H1 (cell line): ENCODE data around the gene NDNF.

Experiments used
- ATF3 ChIP-seq: IDR thresholded peaks from 2 replicates; pipeline ENCODE4 v1.6.1; 2011; ENCODE audit warnings: low read depth, mild to moderate bottlenecking, low read length; ENCODE audit not compliant: insufficient read depth
- CHD1 ChIP-seq: IDR thresholded peaks from 2 replicates; pipeline ENCODE4 v1.6.1; 2012; ENCODE audit warnings: low read depth, low read length, improper control_type of control experiment
- CREB1 ChIP-seq: IDR thresholded peaks from 2 replicates; pipeline ENCODE4 v1.6.1; 2012; ENCODE audit warnings: inconsistent platforms
- CTCF ChIP-seq, 3 experiments: IDR thresholded peaks; 1 replicate in 2 of 3; 2 replicates in 1 of 3; pipeline versions ENCODE4 v1.5.1 to v1.6.1; 2011; ENCODE audit warnings: low read length in 3 of 3, mild to moderate bottlenecking in 3 of 3, inconsistent platforms in 2 of 3, low read depth in 1 of 3, moderate library complexity in 1 of 3; ENCODE audit not compliant: insufficient read depth in 1 of 3; ENCODE audit errors: control extremely low read depth in 1 of 3
- EP300 ChIP-seq, 2 experiments: IDR thresholded peaks; 1 replicate in 1 of 2; 2 replicates in 1 of 2; pipeline ENCODE4 v1.6.1; 2011 to 2012; ENCODE audit warnings: low read depth in 2 of 2, low read length in 2 of 2, mild to moderate bottlenecking in 2 of 2, borderline replicate concordance in 1 of 2, inconsistent platforms in 1 of 2, moderate library complexity in 1 of 2
- EZH2 ChIP-seq: fragments of 200-600 bp; sonication (generic); IDR thresholded peaks from 2 replicates; pipeline ENCODE4 v1.7.1; 2012; ENCODE audit warnings: low read depth, mild to moderate bottlenecking, moderate library complexity, low read length, inconsistent platforms; ENCODE audit not compliant: severe bottlenecking
- POLR2A ChIP-seq, 2 experiments: IDR thresholded peaks; 1 replicate in 1 of 2; 2 replicates in 1 of 2; pipeline ENCODE4 v1.6.1; 2011; ENCODE audit warnings: low read depth in 2 of 2, low read length in 2 of 2, mild to moderate bottlenecking in 2 of 2; ENCODE audit errors: control extremely low read depth in 1 of 2
- RNF2 ChIP-seq: fragments of 200-900, 300-1000 bp; sonication (generic); IDR thresholded peaks from 2 replicates; pipeline ENCODE4 v1.7.1; 2016; ENCODE audit warnings: borderline replicate concordance, low read depth, mild to moderate bottlenecking, antibody characterized with exemption, low read length; ENCODE audit not compliant: poor library complexity, severe bottlenecking; ENCODE audit errors: missing control alignments
- SUZ12 ChIP-seq: fragments of 200-600 bp; sonication (generic); IDR thresholded peaks from 2 replicates; pipeline ENCODE4 v1.6.1; 2012; ENCODE audit warnings: mild to moderate bottlenecking, inconsistent platforms, low read length, moderate library complexity, mixed read lengths
- TBP ChIP-seq: IDR thresholded peaks from 2 replicates; pipeline ENCODE4 v1.6.1; 2011; ENCODE audit warnings: low read depth, low read length, improper control_type of control experiment
- USF2 ChIP-seq: IDR thresholded peaks from 2 replicates; pipeline ENCODE4 v1.6.1; 2011; ENCODE audit warnings: low read length, improper control_type of control experiment

GRCh38 chr4:121016611-121017010 lies 55.7 kb downstream of the NDNF start:
- TF ChIP-seq CTCF (IDR thresholded peaks at IDR 0.05; ENCODE audit: control extremely low read depth in 1 of 3, insufficient read depth in 1 of 3, low read depth in 1 of 3, low read length in 3 of 3): no peak
- no peak for TF ChIP-seq POLR2A (IDR thresholded peaks at IDR 0.05; ENCODE audit: control extremely low read depth in 1 of 2, low read depth in 2 of 2, low read length in 2 of 2)
- TF ChIP-seq CREB1: no peak
- TF ChIP-seq CHD1: no peak
- TF ChIP-seq USF2: no peak
- TF ChIP-seq SUZ12: no peak
- no peak for TF ChIP-seq RNF2
- no peak for TF ChIP-seq EZH2
- TF ChIP-seq TBP: no peak
- no peak for TF ChIP-seq EP300 (IDR thresholded peaks at IDR 0.05; ENCODE audit: borderline replicate concordance in 1 of 2, low read depth in 2 of 2, low read length in 2 of 2)
- no peak for TF ChIP-seq ATF3
